ENCODE results near the gene LAMA5. TPM values are rescaled to one million over a fixed set of nuclear protein-coding genes. Genes with fewer than 3 reads are reported as not detected.

Gene LAMA5
- total RNA-seq, 6 experiments from 2014 or later: 30.3 to 80.8 (median 47.1) TPM

DNA sequence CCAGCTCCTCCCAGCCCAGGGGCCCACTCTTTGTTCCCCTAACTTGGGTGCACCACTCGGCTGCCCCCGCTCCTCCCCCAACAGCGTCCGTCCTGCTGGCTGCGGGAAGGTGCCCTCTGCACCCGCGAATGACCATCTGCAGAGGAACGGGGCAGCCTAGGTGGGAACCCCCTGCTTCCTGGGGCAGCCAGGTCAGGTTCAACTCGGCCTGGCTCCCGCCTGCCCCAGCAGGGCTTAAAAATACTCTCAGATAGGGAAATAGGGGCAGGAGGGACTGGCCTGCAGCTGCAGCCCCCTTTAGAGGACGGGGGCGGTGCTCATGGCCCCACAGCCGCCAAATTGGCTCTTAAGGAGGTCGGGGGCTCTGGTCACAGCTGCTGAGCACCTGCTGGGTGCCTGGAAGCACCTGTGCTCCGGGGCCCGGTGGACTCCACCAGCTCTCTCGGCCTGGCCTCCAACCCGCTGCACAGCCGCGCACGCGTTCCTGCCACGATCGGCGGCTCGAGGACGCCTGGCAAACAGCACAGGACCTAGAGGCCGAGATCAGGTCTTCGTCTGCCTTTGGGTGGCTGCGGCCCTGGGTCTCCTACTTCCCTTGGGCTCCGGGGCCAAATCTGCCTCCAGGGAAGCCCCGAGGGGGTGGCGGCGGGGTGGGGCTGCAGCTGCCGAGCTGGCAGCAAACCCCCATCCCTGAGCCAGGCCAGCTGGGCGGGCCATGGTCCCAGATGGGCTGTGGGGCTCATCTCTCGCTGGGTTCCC lies 700 bp upstream of the LAMA5 start:
- DNase-seq: peak in 2 of 3 donors; percentile 49 to 62
- Histone ChIP-seq H3K36me3 (no peaks in the 10 kb centered on the region), H3K27ac (peak overlapping the region in 2 of 3 donors; percentile 16 to 53), H3K27me3 (no peaks in the 10 kb centered on the region), H3K4me1 (peaks cover 0 to 59% (median 25%) of the 10 kb centered on the region in 4 donors), H3K9me3 (no peaks in the 10 kb centered on the region), H3K4me3 (peak overlapping the region; percentile 61 to 77 (median 73))
- TF ChIP-seq, protein P1, sequence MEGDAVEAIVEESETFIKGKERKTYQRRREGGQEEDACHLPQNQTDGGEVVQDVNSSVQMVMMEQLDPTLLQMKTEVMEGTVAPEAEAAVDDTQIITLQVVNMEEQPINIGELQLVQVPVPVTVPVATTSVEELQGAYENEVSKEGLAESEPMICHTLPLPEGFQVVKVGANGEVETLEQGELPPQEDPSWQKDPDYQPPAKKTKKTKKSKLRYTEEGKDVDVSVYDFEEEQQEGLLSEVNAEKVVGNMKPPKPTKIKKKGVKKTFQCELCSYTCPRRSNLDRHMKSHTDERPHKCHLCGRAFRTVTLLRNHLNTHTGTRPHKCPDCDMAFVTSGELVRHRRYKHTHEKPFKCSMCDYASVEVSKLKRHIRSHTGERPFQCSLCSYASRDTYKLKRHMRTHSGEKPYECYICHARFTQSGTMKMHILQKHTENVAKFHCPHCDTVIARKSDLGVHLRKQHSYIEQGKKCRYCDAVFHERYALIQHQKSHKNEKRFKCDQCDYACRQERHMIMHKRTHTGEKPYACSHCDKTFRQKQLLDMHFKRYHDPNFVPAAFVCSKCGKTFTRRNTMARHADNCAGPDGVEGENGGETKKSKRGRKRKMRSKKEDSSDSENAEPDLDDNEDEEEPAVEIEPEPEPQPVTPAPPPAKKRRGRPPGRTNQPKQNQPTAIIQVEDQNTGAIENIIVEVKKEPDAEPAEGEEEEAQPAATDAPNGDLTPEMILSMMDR (IDR thresholded peaks at IDR 0.05): no peak
- intact Hi-C loops (cut with DNase I): no loop called here
- peak; percentile 4 to 47 (median 17) for ATAC-seq
- 20% methylated on average over 1 of the region's 37 CpGs for WGBS (ENCODE audit: insufficient coverage, low coverage, low lambda C conversion rate, missing lambda C conversion rate)

DNA sequence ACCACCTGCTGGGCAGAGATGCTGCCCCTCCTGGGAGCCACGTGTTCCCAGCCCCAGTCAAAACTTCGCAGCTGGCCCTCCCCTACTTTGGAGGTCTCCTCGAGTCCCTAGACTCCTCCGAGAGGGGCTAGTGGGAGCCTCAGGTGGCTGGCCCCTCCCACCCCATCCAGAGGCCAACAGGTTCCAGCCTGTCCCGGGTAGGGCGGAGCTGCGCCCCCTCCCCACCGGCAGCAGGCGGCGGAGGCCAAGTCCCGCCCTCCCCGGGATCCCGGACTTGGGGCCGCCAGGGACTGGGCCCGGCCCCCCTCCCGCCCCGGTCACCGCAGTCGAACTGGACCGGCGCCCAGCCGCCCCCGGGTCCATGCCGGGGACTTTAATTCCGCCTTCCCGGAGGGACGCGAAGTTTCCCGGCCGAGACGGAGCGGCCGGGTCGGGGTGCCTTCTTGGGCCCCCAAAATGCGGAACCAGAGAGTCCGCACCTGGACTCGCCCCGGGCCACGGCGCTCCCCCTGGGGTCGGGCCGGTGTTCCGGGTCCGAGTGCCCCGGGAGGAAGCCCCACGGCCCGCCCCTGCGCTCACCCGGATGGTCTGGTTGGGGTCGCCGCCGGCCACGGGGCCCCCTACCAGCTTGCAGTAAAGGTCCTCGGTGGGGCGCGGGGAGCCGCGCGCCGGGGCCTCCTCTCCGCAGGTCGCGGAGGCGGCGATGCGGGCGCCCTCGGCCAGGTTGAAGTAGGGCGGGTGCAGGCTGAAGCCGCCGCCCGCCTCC lies 559 bp downstream of the LAMA5 start:
- Histone ChIP-seq H3K36me3 (no peaks in the 10 kb centered on the region), H3K4me1 (peaks cover 0 to 61% (median 29%) of the 10 kb centered on the region in 4 donors), H3K27me3 (no peaks in the 10 kb centered on the region), H3K4me3 (peak overlapping the region; percentile 61 to 77 (median 73)), H3K27ac (peak overlapping the region; percentile 28 to 53 (median 50)), H3K9me3 (no peaks in the 10 kb centered on the region)
- DNase-seq (peak in 2 of 3 donors; percentile 51 to 60), ATAC-seq (peak in 3 of 4 donors; percentile 2 to 9 (median 6))
- WGBS (ENCODE audit: insufficient coverage, low coverage, low lambda C conversion rate, missing lambda C conversion rate): 2% methylated on average over 14 of the region's 72 CpGs
- TF ChIP-seq POLR2A (IDR thresholded peaks at IDR 0.05): no peak
- TF ChIP-seq, protein P1 (IDR thresholded peaks at IDR 0.05): no peak
- intact Hi-C loops (cut with DNase I): no loop called here

DNA sequence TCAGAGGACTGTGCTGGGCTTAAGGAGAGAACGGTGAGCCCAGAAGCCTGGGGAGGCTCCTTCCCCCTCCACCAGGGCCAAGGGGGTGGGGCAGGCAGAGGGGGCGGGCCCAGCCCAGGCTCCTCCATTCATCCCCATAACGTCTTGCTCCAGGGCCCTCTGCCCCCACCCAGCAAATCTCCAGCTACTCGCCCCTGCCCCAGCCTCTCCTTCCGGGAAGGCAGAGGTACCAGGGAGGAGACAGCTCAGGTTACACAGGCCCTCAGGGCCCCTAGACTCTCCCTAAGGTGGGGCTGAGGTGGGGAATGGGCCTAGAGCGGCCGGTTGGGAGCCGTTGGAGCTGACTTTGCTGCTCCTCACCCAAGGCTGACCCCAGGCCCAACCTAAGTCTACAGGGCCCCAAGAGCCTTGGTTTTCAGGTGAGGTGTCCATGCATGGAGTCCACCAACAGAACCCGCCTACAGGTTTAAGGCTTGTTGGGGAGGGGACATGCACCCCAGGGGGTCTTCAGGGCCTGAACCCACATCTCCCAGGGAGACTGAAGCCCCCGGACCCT lies 1.2 kb downstream of the LAMA5 start:
- Histone ChIP-seq H3K4me3 (peak overlapping the region; percentile 61 to 77 (median 73)), H3K4me1 (peaks cover 0 to 57% (median 26%) of the 10 kb centered on the region in 4 donors), H3K27ac (peak overlapping the region in 2 of 3 donors; percentile 50 to 53), H3K9me3 (no peaks in the 10 kb centered on the region), H3K36me3 (no peaks in the 10 kb centered on the region), H3K27me3 (no peaks in the 10 kb centered on the region)
- ATAC-seq: no peak
- no peak for TF ChIP-seq POLR2A (IDR thresholded peaks at IDR 0.05)
- TF ChIP-seq, protein P1 (IDR thresholded peaks at IDR 0.05): no peak
- DNase-seq: peak in 2 of 3 donors; percentile 14 to 46
- no CpG with 5 or more reads among the region's 10 CpGs for WGBS (ENCODE audit: insufficient coverage, low coverage, low lambda C conversion rate, missing lambda C conversion rate)
- intact Hi-C loops (cut with DNase I): no loop called here

DNA sequence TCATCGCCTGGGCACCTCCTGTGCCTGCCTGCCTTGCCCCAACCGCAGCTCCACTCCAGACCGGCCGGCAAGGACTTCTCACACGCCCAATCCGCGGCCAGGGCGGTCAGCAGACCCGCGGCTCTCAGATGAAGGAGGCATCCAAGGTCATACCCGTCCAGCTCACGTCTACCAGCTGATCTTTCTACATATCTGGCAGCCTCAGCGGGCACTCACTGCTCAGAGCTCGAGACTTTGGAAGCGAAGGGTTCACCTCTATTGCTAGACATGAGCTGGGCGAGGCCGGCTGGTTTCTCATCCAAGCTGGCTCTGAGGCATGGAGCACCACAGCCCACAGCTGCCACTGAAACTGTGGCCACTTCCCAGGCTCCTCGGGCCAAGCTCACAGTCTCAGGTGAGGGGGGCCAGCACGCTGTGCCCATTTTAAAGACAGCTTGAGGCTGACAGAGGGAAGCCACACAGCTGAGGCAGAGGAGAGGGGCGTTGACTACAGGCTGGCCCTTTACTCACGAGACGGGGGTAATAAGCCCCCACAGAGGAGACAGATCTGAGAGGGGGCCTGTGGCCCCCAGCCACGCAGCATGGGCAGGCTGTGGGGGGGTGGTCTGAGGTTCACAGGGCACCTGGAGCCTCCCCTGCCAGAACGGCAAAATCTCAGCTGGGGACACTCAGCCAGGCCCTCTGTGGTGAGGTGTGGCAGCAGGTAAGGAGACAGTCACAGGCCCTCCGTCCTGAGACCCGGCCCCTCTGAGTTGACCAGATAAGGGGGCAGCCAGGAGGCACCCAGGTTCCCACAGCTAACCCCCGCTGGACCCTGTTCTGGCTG lies 2.0 kb downstream of the LAMA5 start:
- ATAC-seq: no peak
- peaks cover 0 to 49% (median 22%) of the 10 kb centered on the region in 4 donors for H3K4me1 ChIP-seq
- H3K4me3 ChIP-seq: no peak overlapping the region
- peak; percentile 26 to 49 (median 44) for DNase-seq
- no peaks in the 10 kb centered on the region for H3K9me3 ChIP-seq
- TF ChIP-seq POLR2A (IDR thresholded peaks at IDR 0.05): no peak
- TF ChIP-seq, protein P1 (IDR thresholded peaks at IDR 0.05): no peak
- H3K27me3 ChIP-seq: no peaks in the 10 kb centered on the region
- WGBS (ENCODE audit: insufficient coverage, low coverage, low lambda C conversion rate, missing lambda C conversion rate): 77% methylated on average over 4 of the region's 27 CpGs
- no peaks in the 10 kb centered on the region for H3K36me3 ChIP-seq
- no peak overlapping the region for H3K27ac ChIP-seq
- intact Hi-C loops (cut with DNase I): no loop called here

All from right lobe of liver (tissue), 6 donors.